Peyer's patch (tissue), 4 donors: Measurements from ENCODE around the gene UNC5B.

Source experiments
- POLR2A ChIP-seq, 2 donors: fragments of 450-650 bp; IDR thresholded peaks; one replicate each; pipeline ENCODE4 v1.5.1; 2017; ENCODE audit warnings: antibody characterized with exemption in 2 of 2, mild to moderate bottlenecking in 2 of 2, moderate library complexity in 2 of 2
- TF ChIP-seq, protein P1 (sequence below), 6 experiments: fragments of 450-650 bp in 4 of 6; fragments of 200-600 bp in 2 of 6; sonication (generic) in 1 of 6; IDR thresholded peaks; one replicate each; pipeline ENCODE4 v1.5.1; 2017 to 2019; ENCODE audit warnings: antibody characterized with exemption in 6 of 6, mild to moderate bottlenecking in 3 of 6, moderate library complexity in 1 of 6

GRCh38 chr10:71351628-71352319, 139.4 kb downstream of the UNC5B start:
- TF ChIP-seq, protein P1, sequence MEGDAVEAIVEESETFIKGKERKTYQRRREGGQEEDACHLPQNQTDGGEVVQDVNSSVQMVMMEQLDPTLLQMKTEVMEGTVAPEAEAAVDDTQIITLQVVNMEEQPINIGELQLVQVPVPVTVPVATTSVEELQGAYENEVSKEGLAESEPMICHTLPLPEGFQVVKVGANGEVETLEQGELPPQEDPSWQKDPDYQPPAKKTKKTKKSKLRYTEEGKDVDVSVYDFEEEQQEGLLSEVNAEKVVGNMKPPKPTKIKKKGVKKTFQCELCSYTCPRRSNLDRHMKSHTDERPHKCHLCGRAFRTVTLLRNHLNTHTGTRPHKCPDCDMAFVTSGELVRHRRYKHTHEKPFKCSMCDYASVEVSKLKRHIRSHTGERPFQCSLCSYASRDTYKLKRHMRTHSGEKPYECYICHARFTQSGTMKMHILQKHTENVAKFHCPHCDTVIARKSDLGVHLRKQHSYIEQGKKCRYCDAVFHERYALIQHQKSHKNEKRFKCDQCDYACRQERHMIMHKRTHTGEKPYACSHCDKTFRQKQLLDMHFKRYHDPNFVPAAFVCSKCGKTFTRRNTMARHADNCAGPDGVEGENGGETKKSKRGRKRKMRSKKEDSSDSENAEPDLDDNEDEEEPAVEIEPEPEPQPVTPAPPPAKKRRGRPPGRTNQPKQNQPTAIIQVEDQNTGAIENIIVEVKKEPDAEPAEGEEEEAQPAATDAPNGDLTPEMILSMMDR (IDR thresholded peaks at IDR 0.05): no peak
- no peak for TF ChIP-seq POLR2A (IDR thresholded peaks at IDR 0.05)
